Stimulated activated naive CD8-positive, alpha-beta T cell treated with anti-CD3 and anti-CD28 coated beads, Interleukin-15, Interleukin-2, amounts not matched to agents 100 U/mL and 50 U/mL, for 24 hours (primary cell): Measurements from ENCODE around the gene FIGNL1.
"Not testable (repeated sequence)": the region's sequence is repeated elsewhere in the genome, so short reads cannot be mapped to it uniquely, and the experiment has no call there.

ENCODE experiments used
- ATAC-seq: fragments of 150-1000 bp; cut with Tn5 transposase; one replicate; pipeline ENCODE4 v1.10.0; 2021
- DNase-seq: peaks from one replicate; pipeline ENCODE4 v3.0.0; 2021

The FIGNL1 gene

DNA sequence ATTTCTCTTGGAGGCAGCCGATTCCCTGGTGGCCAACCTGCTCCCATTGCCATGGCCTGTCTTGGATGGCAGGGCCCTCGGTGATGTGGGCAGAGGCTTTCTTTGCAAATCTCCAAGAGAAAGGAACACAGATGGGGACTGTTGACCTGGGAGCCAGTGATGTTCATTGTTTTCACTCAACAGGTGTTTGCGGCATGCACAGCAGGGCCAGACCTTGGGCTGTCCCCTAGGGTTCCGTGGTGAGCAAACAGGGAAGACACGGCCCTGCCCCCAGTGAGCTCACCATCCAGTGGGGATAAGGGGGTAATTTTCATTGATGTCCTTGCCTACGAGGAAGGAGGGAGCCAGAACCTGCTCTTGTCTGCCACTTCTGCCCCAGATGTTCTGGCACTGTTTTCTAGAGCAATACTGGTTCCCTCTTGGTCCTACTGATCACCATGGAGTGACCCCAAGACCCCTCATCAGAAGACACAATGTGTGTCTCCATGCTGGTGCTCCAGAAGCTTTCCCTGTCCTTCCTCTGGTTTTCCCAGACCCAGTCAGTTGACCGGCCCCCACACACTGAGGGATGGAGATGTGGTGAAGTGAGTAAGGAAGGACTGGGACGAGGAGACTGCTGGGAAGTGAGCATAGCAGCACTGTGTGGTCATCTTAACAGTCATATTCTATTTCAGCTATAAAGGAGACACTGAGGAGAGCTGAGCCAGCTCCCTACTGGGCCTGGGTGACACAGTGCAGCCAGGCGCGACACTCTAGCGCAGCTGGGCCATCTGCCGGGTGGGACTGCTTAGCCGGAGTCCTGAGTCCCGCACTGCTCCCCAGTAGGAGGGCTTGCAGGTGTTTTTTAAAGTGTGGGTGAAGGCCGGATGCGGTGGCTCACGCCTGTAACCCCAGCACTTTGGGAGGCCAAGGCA lies 20.4 kb upstream of the FIGNL1 start:
- DNase-seq = no peak
- no peak for ATAC-seq

DNA sequence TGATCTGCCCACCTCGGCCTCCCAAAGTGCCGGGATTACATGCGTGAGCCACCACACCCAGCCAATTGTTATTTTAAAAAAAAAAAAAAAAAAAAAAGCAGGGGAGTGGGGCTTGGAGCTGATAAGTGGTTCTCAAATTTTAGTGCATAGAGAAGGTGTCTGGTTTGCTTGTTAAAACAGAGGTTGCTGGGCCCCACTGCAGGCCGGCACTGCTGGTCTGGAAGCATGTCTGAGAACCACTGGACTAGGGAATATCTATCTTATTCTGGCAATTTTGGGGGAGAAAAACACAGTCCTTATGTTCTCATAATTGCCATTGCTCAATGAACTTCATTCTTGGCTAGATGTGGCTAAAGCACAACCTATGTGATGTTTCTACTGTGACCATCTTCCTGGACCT lies 19.0 kb upstream of the FIGNL1 start:
- no peak for DNase-seq
- ATAC-seq = no peak

DNA sequence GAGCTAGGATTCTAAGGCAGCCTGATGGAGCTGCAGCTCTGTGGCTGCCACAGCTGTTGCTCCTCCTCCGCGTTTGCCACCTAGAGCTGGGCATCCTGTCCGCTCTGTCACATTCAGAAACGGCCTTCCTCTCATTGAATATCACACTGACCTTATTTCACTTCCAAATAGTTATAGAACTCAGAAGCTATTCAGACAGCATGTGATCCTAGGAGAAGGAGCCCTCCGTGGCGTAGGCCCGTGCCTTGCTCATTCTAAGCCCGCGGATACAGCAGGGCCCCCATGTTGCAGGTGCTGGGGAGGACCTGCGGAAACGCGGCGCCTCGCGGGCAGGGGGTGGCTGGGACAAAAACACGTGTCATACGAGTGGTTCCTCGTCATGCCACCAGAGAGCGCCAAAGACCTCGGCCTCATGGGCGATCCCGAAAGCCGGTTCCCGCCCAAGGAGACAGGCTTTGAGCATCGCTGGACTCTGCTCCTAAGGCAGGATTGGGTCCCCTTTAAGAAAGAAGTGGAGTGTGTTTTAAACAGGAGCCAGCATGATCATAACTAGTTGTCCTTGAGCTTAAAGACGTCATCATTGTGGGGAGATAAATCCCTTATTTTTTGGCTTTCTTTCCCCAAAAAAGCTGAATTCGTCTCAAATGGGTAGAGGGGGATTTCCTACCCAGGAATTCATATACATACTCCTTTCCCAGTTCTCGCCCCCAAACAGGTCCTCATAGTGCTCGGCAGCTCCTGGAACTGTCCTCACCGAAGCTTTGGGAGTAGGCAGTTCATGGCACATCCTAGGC lies 17.9 kb upstream of the FIGNL1 start:
- ATAC-seq = peak; percentile 86
- peak; percentile 87 for DNase-seq

DNA sequence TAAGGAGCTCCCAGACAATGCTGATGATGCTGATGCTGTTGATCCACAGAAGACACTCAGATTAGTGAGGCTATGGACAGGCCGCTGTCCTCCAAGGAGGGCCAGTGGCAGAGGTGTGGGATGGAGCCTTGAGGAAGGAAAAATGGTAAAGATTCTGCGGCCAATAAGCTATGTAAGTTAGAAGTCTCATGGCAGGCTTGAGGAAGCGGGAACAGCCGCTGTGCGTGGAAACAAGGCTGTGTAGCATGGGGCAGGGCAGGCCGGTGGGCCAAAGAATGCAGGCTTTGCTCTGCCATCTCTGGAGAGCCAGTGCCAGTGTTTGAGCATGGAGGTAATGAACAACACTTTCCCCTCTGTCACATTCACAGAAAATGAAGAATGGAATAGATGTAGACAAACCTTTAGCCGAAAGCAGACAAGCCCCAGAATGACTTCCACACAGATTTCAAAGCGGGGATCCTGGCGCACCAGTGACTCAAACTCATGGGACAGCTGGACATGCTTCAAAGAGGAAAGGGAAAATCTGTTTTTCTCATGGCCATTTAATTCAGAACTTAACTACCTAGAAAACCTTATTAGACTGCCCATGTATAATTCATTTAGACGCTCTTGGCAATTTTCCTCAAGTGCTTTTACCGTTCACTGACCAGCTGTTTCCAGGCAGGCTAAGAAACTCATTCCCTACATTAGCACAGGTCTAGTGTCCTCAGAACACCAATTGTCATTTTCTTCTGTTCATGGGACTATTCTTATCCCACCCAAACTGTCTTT lies 16.9 kb upstream of the FIGNL1 start:
- DNase-seq (no peak), ATAC-seq (no peak)

DNA sequence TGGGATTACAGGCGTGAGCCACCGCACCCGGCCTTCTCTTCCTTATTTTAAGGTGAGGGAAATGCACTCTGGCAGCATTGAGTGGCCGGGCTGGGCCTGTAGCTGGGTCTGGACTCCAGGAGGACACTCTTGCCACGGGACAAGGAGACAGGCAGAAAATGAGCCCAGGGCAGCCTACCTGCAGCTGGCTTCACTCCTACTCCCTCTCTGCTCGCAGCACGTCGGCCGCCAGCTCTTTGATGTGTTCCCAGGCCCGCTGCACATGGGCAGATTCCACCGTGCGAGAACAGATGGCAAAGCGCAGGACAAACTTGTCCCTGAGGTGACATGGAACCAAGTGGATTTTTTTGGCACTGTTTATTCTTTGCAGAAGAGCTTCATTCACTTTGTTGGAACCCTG lies 12.9 kb upstream of the FIGNL1 start:
- no peak for DNase-seq

DNA sequence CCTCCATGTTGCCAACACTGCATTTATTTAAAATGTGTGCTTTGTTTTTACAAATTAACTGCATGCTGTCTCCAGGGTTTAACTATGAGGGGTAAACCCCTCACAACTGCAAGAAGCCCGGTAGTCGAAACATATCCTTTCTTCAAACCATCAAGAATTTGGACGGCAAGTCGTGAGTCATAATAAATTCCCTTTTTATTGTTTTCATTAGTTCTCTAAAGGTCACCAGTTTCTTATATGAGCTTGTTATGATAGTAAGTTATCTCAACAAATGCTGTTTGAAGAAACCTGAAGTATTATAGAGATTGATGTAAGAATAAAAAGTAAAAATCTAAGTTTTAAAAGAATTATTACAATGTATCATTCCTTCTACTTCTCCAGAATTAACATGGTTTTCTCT lies 12.2 kb upstream of the FIGNL1 start:
- DNase-seq = no peak
- ATAC-seq = no peak

More for the DNA sequence above, 12.9 kb upstream of the FIGNL1 start:
- no peak for ATAC-seq

DNA sequence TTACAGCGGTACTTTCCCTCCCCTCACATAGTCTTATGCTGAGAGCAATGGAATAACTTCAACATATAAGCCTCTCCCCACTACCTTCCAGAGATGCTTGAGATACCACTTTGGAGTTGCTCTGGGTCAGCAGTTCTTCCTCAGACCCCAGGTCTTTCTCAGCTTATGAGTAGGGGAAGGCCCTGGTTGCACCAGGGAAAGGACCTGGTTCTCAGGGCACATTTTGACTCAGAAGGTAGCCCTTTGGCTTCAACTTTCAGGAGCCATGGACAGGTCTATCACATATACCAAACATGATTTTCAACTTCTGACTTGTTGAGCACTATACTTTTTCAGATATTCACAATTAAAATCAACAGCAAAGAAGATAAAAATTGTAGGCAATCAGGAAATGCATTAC lies 11.5 kb upstream of the FIGNL1 start:
- DNase-seq (no peak), ATAC-seq (no peak)

DNA sequence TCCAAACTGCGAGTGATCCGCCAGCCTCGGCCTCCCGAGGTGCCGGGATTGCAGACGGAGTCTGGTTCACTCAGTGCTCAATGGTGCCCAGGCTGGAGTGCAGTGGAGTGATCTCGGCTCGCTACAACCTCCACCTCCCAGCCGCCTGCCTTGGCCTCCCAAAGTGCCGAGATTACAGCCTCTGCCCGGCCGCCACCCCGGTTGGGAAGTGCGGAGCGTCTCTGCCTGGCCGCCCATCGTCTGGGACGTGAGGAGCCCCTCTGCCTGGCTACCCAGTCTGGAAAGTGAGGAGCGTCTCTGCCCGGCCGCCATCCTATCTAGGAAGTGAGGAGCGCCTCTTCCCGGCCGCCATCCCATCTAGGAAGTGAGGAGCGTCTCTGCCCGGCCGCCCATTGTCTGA lies 9.0 kb upstream of the FIGNL1 start:
- ATAC-seq, DNase-seq: not testable (repeated sequence)

DNA sequence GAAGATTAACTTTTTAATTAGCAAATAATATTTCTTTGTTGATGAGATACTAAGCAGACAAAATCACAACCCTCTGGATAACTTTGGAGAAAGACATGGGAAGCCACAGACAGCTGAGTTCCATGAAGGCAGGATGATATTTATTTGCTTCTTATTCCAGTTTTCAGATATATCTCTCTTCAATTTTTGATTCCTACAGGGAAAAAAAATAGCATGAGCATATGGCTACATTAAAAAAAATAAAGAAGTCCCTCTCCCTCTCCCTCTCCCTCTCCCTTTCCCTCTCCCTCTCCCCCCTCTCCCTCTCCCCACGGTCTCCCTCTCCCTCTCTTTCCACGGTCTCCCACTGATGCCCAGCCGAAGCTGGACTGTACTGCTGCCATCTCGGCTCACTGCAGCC lies 8.5 kb upstream of the FIGNL1 start:
- not testable (repeated sequence) for DNase-seq, ATAC-seq

DNA sequence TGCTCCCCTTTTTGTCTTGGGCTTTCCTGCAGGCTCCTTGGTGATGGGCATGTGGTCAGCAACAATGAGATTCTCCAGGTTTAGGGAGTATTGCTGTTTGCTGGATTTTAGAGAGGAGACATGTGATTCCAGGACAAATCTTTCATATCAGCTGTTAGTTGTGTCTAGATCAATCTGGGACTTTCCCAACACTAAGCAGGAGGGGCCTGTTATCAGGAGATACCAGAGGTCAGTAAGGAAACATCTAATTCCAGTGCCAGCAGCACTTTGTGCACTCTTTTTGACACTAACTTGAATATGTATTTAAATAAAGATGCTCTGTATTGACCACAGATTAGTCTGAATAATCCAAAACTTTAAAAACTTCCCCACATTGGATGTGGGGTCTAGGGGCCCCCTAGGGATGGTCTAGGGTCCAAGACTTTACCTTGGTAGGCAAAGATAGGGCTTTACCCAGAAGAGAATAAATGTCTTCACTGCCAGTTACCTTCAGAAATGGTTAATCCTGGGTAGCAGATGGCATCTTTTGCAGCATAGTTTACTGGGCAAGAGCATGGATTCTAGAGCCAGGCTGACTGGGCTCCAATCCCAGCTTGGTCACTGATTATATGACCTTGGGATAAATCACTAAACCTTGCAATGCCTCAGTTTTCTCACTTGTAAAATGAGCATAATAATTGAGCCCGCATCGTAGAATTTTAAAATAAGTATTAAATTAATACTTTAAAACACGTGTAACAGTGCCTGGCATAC lies 6.4 kb upstream of the FIGNL1 start:
- no peak for DNase-seq
- no peak for ATAC-seq

DNA sequence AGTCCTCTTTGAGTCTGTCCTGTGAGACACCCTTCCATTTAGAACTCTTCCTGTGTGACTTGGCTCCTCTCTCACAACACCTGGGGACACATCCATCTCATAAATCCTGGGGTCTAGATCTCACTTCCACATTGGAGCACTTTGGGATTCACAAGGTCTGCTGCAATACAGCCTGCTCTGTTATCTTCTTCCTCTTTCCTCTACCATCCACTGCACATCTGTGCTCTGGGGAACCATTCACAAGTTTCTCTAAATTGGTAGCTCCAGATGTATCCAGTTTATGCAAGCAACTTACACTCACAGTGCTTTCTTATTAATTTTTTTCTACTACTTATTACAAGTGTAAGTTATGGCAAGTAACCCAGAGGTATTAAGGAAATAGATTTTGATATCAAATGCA lies 5.5 kb upstream of the FIGNL1 start:
- DNase-seq = no peak
- no peak for ATAC-seq

DNA sequence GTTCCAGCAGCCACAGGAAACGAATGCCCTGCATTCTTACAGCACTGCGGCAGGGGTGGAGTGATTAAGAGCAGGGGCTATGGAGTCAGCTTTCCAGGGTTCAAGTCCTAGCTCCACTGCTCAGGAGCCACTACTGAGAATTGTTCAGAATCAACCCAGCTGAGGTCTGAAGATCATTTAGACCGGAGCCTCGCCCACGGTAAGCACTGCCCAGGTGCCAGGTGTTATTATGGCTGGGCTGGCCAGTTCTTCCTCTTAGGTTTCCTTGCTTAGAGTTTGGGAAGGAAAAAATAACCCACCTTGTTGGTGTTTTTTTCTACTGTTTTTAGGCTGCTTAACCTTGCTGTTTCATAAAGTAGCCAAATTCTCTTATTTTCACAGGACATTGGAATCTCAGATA lies 4.8 kb upstream of the FIGNL1 start:
- DNase-seq (no peak), ATAC-seq (no peak)

DNA sequence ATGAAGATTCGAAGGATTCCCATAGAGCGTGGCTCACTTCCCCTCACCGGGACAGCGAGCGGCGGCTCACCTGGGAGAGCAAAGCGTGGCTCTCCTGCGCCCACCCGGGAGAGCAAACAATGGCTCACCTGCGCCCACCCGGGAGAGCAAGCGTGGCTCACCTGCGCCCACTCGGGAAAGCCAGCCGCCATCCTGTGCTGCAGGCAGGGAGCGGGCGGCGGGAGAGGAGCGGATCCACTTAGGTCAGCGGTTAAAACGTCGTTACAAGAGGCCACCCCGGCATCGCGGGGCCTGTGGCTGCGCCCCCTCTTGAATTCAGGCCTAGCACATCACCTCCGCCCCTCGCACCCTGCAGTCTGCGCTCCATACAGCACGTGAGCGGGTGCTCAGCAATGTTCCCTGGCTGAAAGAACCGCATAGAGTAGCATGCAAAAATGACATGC lies 461 bp upstream of the FIGNL1 start:
- DNase-seq = peak; percentile 35
- peak; percentile 11 for ATAC-seq

DNA sequence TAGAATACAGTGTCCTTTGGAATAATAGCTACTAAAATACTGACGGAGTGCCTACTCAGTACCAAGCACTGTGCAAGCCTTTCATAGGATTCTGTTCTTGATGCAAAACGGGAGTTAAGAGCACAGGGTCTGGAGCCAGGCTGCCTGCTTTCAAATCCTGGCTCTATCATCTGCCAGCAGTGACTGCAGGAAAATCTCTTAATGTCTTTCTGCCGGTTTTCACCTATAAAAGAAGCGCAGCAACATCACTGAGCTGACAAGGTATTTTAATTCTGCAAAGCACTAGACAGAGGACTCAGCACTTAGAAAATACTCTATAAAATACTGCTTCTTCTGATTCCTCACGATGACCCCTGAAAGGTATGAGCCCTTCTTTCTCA lies 659 bp downstream of the FIGNL1 start:
- no peak for ATAC-seq
- DNase-seq = no peak

DNA sequence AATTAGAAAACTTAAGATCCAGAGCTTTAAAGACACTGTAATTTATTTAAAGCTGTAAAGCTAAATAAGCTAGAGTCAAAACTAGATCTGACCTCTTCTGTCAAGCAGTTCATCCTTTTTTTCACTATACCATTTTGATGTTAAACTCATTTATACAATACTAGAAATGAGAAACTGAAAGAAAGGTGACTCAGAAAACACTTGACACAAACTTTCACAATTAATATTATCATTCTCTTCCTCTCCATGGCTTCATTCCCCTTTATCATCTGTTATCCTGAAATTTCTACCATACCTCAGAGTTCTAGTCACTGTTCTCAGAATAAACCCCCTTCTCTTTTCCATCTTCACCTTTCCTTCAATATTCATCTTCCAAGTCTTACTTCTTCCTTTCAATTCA lies 1.3 kb downstream of the FIGNL1 start:
- DNase-seq (no peak), ATAC-seq (peak; percentile 17)

DNA sequence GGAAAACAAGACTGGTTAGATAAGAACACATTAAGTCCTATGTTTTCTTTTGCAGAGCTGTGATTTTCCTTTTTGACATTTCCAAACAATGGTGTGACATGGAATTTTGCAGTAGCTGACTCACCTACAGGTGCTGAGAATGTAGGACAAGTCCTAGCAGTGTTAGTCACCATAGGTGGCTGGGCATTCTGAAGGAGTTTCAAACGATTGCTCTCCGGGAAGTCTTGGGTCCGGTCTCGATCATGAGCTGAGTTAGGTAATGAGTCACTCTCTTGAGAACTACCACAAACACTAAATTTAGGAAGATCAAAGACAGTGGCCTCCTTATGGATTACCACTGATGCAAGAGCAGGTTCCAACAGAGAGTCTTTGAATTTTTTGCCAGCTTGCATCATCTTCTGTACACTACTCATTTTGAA lies 3.6 kb downstream of the FIGNL1 start:
- peak; percentile 42 for ATAC-seq
- DNase-seq = no peak

DNA sequence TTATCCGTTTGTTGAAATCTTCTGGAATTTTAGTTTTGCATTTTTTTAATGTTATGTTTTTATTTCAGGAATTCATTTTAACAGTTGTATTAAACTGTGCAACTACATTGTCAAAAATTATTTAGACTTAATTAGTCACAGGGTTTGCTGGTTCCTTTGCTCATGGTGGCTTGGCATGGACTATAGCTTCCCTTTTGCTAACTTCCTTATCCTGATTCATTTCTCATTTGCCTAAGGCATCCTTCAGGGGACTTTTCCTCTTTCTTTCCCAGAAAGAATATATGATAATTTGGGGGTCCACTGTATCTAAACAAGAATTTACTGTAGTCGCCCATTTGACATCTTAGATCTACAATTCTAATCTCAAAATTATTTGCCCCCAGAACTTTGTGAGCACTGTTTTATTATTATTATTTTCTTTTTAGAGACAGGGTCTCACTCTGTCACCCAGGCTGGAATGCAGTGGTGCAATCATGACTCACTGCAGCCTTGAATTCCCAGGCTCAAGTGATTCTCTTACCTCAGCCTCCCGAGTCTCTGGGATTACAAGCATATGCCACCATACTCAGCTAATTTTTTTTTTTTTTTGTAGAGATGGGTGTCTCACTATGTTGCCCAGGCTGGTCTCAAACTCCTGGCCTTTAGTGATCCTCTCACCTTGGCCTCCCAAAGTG lies 13.9 kb downstream of the FIGNL1 start:
- DNase-seq = no peak

DNA sequence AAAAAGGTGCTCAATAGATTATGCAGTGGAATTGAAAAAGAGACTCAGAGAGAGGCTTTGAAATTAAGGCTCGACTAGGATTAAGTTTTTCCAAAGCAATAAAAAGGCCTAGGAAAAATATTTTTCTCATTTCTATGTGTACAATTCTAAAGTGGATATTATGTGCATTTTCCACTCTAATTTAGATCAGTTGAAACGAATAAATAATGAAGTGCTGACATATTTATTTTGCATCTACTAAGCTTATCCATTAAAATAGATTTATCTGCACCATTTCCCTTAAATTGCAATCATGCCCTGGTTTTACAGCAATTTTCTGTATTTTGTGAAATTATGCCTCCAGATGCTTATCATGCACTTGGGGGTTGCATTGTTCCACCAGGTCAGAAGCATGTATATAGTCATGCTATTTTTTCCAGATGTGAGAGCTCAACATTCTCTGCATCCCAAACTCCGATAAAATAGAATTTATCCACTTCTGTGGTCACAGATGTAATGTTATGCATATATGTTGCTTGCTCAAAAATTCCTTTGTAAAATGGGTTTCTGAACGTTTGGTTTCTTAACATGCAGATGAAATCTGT lies 18.3 kb downstream of the FIGNL1 start:
- DNase-seq (no peak), ATAC-seq (no peak)

More for the DNA sequence above, 13.9 kb downstream of the FIGNL1 start:
- no peak for ATAC-seq

DNA sequence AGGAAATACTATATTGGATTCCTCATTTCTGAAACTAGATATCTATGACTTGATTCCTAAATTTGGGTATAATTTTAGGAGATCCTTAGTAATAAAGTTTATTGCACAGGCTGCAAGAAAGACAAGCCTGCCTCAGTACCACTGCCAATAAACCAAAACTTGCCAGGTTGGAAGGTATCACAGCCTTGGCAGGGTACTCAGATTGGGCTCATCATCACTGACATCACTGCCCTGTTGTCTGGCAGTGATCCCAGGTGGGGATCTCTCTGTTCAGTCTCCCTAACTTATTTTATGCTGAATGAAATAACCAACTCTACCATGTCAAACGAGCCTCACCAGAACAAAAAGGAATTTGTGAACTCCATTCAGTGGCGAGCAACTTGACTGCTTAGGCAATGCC lies 18.8 kb downstream of the FIGNL1 start:
- no peak for ATAC-seq

DNA sequence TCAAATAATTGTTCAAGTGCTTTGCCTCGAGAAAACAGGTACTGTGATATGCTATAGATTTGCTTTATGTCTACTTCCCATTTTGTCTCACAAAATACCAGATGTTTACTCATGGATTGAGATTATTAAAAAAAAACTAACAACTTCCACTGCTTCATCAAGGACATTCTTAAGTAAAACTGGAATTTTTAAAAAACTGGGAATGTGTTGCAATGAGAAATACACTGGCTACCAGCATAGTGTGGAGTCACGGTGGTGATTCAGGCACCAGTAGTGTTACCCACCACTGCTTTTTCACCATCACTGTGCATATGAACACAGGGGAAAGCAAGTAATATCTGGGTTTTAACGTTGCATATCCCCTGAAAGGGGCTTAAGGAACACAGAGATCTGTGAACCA lies 21.2 kb downstream of the FIGNL1 start:
- DNase-seq (no peak), ATAC-seq (no peak)

More for the DNA sequence above, 18.8 kb downstream of the FIGNL1 start:
- DNase-seq = no peak

DNA sequence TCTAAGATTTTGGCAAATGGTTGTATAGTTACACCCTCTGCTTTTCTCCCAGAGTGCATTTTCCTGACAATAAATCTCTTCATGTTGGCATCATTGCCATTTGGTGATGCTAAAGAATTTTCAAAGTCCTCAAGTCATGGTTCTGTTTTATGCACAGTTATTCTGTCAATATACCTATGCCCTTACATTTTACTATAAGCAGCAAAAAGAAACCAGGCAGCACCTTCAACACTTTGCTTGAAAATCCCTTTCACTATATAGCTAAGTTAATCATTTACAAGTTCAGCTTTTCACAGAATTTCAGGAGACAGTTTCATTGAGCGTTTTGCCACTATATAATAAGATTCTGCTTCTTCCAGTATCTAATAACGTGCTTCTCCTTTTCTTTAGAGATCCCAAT lies 22.6 kb downstream of the FIGNL1 start:
- no peak for ATAC-seq
- DNase-seq = no peak
